WERI-Rb-1 (cell line): ENCODE measurements around the gene GRID1.

Experiments
- DNase-seq: peaks from one replicate; pipeline ENCODE4 v3.0.0-alpha.2; 2020
- H3K27ac ChIP-seq: fragments of 250-450 bp; sonication (Bioruptor Pico); 2 replicates; pipeline ENCODE4 v1.5.1; 2020; ENCODE audit warnings: mild to moderate bottlenecking, moderate library complexity
- H3K27me3 ChIP-seq: fragments of 250-450 bp; sonication (Bioruptor Pico); 2 replicates; pipeline ENCODE4 v1.5.1; 2021; ENCODE audit warnings: mild to moderate bottlenecking, low read depth, moderate library complexity; ENCODE audit not compliant: insufficient read depth, severe bottlenecking
- H3K36me3 ChIP-seq: fragments of 250-450 bp; sonication (Bioruptor Pico); 2 replicates; pipeline ENCODE4 v1.5.1; 2020; ENCODE audit warnings: mild to moderate bottlenecking, moderate library complexity
- H3K4me3 ChIP-seq: 2 replicates; pipeline ENCODE4 v1.5.1; 2011; ENCODE audit warnings: low read depth, mild to moderate bottlenecking, control low read depth, low read length
- H3K9me3 ChIP-seq: fragments of 250-450 bp; sonication (Bioruptor Pico); 2 replicates; pipeline ENCODE4 v1.5.1; 2021; ENCODE audit warnings: mild to moderate bottlenecking, moderate library complexity; ENCODE audit not compliant: severe bottlenecking
- TF ChIP-seq, protein P1 (sequence below): IDR thresholded peaks from 2 replicates; pipeline ENCODE4 v1.5.1; 2011; ENCODE audit warnings: low read depth, mild to moderate bottlenecking, control low read depth, inconsistent platforms, low read length

Gene GRID1

DNA sequence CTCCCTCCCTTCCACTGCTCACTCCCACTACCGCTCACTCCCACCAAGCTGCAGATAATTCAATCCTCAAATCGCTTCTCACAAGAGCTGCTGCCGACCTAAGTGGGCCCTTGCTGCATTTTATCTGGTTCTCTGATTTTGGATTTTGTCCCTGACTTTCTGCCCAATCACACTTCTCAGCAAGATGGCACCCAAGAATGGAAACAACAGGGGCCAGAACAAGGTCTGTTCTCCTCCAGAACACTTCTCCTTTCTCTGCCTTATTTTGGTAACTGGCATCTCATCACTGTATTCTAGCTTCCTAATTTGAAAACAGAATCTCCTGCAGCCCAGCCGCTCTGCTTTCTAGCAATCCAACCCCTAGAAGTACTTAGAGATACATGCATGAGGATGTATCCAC, 172.8 kb downstream of the GRID1 start:
- Histone ChIP-seq H3K27ac (no peak overlapping the region), H3K27me3 (no peaks in the 10 kb centered on the region), H3K4me3 (no peak overlapping the region), H3K36me3 (no peaks in the 10 kb centered on the region), H3K9me3 (no peaks in the 10 kb centered on the region)
- TF ChIP-seq, protein P1, sequence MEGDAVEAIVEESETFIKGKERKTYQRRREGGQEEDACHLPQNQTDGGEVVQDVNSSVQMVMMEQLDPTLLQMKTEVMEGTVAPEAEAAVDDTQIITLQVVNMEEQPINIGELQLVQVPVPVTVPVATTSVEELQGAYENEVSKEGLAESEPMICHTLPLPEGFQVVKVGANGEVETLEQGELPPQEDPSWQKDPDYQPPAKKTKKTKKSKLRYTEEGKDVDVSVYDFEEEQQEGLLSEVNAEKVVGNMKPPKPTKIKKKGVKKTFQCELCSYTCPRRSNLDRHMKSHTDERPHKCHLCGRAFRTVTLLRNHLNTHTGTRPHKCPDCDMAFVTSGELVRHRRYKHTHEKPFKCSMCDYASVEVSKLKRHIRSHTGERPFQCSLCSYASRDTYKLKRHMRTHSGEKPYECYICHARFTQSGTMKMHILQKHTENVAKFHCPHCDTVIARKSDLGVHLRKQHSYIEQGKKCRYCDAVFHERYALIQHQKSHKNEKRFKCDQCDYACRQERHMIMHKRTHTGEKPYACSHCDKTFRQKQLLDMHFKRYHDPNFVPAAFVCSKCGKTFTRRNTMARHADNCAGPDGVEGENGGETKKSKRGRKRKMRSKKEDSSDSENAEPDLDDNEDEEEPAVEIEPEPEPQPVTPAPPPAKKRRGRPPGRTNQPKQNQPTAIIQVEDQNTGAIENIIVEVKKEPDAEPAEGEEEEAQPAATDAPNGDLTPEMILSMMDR, result no peak
- no peak for DNase-seq

DNA sequence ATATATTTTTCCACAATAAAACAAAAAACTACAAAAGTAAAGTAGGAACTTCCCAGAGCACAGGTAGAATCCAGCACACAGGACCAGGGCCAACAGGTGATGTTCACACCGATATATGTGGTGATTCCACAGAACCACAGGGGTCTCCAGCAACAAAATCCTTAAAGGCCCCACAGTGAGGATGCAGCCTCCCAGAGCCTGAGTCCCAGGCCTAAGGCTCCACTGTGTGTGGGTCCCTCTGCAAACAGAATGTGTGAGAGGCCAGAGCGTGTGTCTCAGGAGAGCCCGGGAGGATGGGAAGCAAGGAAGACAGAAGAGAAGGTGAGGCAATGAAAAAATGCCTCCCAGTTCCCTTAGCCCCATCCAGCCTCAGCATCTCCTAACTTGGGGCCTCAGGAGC, 173.9 kb downstream of the GRID1 start:
- no peaks in the 10 kb centered on the region for H3K36me3 ChIP-seq
- DNase-seq, result no peak

DNA sequence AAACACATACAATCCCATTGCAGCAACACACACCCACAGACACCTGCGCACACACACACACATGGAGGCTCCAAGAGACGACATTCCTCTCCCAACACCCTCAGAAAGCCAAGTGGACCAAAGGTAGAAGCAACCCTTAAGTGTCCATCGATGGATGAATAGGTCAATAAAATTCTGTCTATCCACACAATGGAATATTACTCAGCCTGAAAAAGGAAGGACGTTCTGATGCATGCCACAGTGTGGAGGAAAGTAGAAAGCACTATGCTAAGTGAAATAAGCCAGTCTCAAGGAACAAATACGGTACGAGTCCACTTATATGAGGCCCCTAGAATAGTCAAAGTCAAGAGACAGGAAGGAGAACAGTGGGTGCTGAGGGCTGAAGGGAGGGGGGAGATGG, 174.4 kb downstream of the GRID1 start:
- H3K27ac ChIP-seq, result no peak overlapping the region
- TF ChIP-seq, protein P1, result no peak
- no peaks in the 10 kb centered on the region for H3K36me3 ChIP-seq
- H3K9me3 ChIP-seq, result no peaks in the 10 kb centered on the region
- H3K27me3 ChIP-seq, result no peaks in the 10 kb centered on the region
- no peak for DNase-seq
- no peak overlapping the region for H3K4me3 ChIP-seq

More for the DNA sequence above, 173.9 kb downstream of the GRID1 start:
- Histone ChIP-seq H3K4me3 (no peak overlapping the region), H3K27ac (no peak overlapping the region), H3K27me3 (no peaks in the 10 kb centered on the region), H3K9me3 (no peaks in the 10 kb centered on the region)
- TF ChIP-seq, protein P1, result no peak

DNA sequence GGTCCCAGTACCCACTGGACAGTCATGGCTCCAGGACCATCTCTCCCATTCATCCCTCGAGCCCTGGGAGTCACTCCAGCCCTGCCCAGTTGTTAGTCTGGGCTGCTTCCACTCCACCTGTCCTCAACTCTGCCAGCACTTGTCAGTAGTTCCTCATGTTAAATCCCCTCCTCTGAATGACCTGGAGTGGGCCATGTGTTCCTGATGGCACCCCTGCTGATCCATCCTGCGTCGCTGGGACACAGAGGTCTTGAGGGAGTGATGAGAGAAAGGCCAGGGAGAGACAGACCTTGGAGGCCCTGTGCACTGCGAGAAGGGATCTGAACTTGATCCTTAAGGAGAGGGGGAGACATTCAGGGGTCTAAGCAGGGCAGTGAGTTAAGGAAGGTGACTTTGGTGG, 174.9 kb downstream of the GRID1 start:
- H3K27ac ChIP-seq, result no peak overlapping the region
- no peaks in the 10 kb centered on the region for H3K9me3 ChIP-seq
- H3K27me3 ChIP-seq, result no peaks in the 10 kb centered on the region
- no peak for DNase-seq
- TF ChIP-seq, protein P1, result no peak
- H3K4me3 ChIP-seq, result no peak overlapping the region
- H3K36me3 ChIP-seq, result no peaks in the 10 kb centered on the region

DNA sequence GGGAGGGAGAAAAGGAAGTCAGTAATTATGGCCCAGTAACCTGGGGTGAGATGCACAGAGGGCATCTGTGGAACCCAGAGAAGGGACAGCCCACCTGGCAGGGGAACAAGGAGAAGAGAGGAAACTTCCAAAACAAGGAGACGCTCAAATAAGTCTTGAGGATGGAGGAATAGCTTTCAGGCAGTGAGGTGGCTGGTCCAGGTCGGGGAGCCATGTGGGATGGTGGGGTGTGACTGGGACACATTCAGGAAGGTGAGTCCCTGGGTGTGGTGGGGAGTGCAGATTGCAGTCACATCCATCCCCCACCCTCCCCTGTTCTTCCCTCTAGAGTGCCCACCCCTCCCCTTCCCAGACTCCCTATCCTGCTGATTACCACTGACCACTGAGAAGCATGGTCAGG, 175.4 kb downstream of the GRID1 start:
- Histone ChIP-seq H3K9me3 (no peaks in the 10 kb centered on the region), H3K27me3 (no peaks in the 10 kb centered on the region), H3K4me3 (no peak overlapping the region), H3K36me3 (no peaks in the 10 kb centered on the region), H3K27ac (no peak overlapping the region)
- DNase-seq, result no peak
- TF ChIP-seq, protein P1, result no peak

DNA sequence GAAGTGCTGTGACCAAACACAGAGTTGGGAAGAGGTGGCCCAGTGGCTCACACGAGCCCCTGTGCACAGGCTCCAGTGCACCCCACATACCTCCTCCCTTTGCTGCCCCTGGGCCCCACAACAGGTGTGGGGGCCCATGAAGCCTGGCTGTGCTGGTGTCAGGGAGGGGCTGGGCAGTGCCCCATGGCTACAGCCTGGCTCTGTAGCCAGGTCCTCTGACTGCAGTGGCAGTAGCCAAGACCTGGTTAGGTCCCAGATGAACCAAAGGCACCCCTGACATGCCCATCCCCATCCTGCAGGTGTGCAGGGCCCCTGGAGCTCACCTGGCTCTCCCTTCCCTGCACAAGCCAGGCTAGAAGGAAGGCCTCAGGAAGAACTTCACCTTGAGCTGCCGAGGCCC, 176.3 kb downstream of the GRID1 start:
- Histone ChIP-seq H3K27me3 (no peaks in the 10 kb centered on the region), H3K27ac (no peak overlapping the region), H3K36me3 (no peaks in the 10 kb centered on the region), H3K4me3 (no peak overlapping the region), H3K9me3 (peaks cover 4% of the 10 kb centered on the region)
- TF ChIP-seq, protein P1, result no peak
- no peak for DNase-seq
